ENCODE data around the gene CAPN14.

GRCh38 chr2:31140151-31140550 is 77.2 kb downstream of the CAPN14 start:
- no peak for TF ChIP-seq CTCF (conservative IDR thresholded peaks at IDR 0.05)
- TF ChIP-seq ZFX (IDR thresholded peaks at IDR 0.05) = no peak

All from C4-2B (cell line).